Measurements from ENCODE around the gene ENO1. TPM values are rescaled to one million over a fixed set of nuclear protein-coding genes. Genes with fewer than 3 reads are reported as not detected.
A peak's percentile ranks its signal among the peaks of the same experiment; 100 is the strongest.

The ENO1 gene
- total and polyA plus RNA-seq, 8 donors, result 206 to 577 (median 350) TPM

GRCh38 chr1:8845104-8846097 lies 33.1 kb downstream of the ENO1 start:
- no peaks in the 10 kb centered on the region for H3K27me3 ChIP-seq
- DNase-seq, result no peak
- H3K9me3 ChIP-seq, result no peaks in the 10 kb centered on the region
- 89 to 93% (median 89%) methylated on average over 21 of the region's 21 CpGs for WGBS, 5 donors
- peaks cover 14 to 31% (median 24%) of the 10 kb centered on the region in 4 donors for H3K4me1 ChIP-seq
- H3K27ac ChIP-seq, result peak overlapping the region in 1 of 5 donors; percentile 11
- TF ChIP-seq POLR2A (IDR thresholded peaks at IDR 0.05), result no peak
- H3K4me3 ChIP-seq, result no peak overlapping the region
- no peaks in the 10 kb centered on the region for H3K36me3 ChIP-seq
- intact Hi-C loops (cut with DNase I; ENCODE audit: low total_unique reads), result no loop called here

GRCh38 chr1:8844501-8845006 lies 33.9 kb downstream of the ENO1 start:
- intact Hi-C loops (cut with DNase I; ENCODE audit: low total_unique reads), result no loop called here
- TF ChIP-seq POLR2AphosphoS5 (IDR thresholded peaks at IDR 0.05), result no peak
- H3K27ac ChIP-seq, result peak overlapping the region in 1 of 5 donors; percentile 11
- DNase-seq, result peak in 1 of 2 donors; percentile 47
- H3K27me3 ChIP-seq, result no peaks in the 10 kb centered on the region
- no peak overlapping the region for H3K4me3 ChIP-seq
- peaks cover 14 to 31% (median 24%) of the 10 kb centered on the region in 4 donors for H3K4me1 ChIP-seq
- H3K9me3 ChIP-seq, result no peaks in the 10 kb centered on the region
- WGBS, 5 donors, result 44 to 53% (median 49%) methylated on average over 7 of the region's 7 CpGs
- no peaks in the 10 kb centered on the region for H3K36me3 ChIP-seq

GRCh38 chr1:8841395-8841794 lies 37.1 kb downstream of the ENO1 start:
- Histone ChIP-seq H3K27me3 (no peaks in the 10 kb centered on the region), H3K27ac (no peak overlapping the region), H3K9me3 (no peaks in the 10 kb centered on the region), H3K4me3 (no peak overlapping the region), H3K4me1 (peaks cover 0 to 10% (median 6%) of the 10 kb centered on the region in 4 donors), H3K36me3 (no peaks in the 10 kb centered on the region)
- no peak for DNase-seq
- no peak for TF ChIP-seq CTCF (IDR thresholded peaks at IDR 0.05)
- TF ChIP-seq POLR2A (IDR thresholded peaks at IDR 0.05), result no peak
- no peak for TF ChIP-seq POLR2AphosphoS5 (IDR thresholded peaks at IDR 0.05)
- no peak for TF ChIP-seq EP300 (IDR thresholded peaks at IDR 0.05)
- 89 to 98% (median 94%) methylated on average over 3 of the region's 3 CpGs for WGBS, 5 donors
- intact Hi-C loops (cut with DNase I; ENCODE audit: low total_unique reads), result no loop called here

GRCh38 chr1:8839990-8840389 lies 38.5 kb downstream of the ENO1 start:
- no peak for DNase-seq
- no peaks in the 10 kb centered on the region for H3K9me3 ChIP-seq
- H3K27me3 ChIP-seq, result no peaks in the 10 kb centered on the region
- H3K4me1 ChIP-seq, result peaks cover 0 to 8% (median 6%) of the 10 kb centered on the region in 4 donors
- no peak overlapping the region for H3K27ac ChIP-seq
- no peak for TF ChIP-seq POLR2AphosphoS5 (IDR thresholded peaks at IDR 0.05)
- no peak for TF ChIP-seq CTCF (IDR thresholded peaks at IDR 0.05)
- TF ChIP-seq EP300 (IDR thresholded peaks at IDR 0.05), result no peak
- H3K4me3 ChIP-seq, result no peak overlapping the region
- intact Hi-C loops (cut with DNase I; ENCODE audit: low total_unique reads), result no loop called here
- H3K36me3 ChIP-seq, result no peaks in the 10 kb centered on the region
- WGBS, 5 donors, result 84 to 95% (median 95%) methylated on average over 7 of the region's 7 CpGs

GRCh38 chr1:8835941-8836643 lies 42.4 kb downstream of the ENO1 start:
- intact Hi-C loops (cut with DNase I; ENCODE audit: low total_unique reads), result no loop called here
- DNase-seq, result no peak
- H3K27ac ChIP-seq, result no peak overlapping the region
- H3K4me3 ChIP-seq, result no peak overlapping the region
- H3K9me3 ChIP-seq, result no peaks in the 10 kb centered on the region
- 67 to 80% (median 71%) methylated on average over 14 of the region's 14 CpGs for WGBS, 5 donors
- peaks cover 0 to 4% (median 0%) of the 10 kb centered on the region in 4 donors for H3K4me1 ChIP-seq
- no peaks in the 10 kb centered on the region for H3K36me3 ChIP-seq
- no peak for TF ChIP-seq CTCF (IDR thresholded peaks at IDR 0.05)
- TF ChIP-seq EP300 (IDR thresholded peaks at IDR 0.05), result no peak
- TF ChIP-seq POLR2A (IDR thresholded peaks at IDR 0.05), result no peak
- no peak for TF ChIP-seq POLR2AphosphoS5 (IDR thresholded peaks at IDR 0.05)
- H3K27me3 ChIP-seq, result no peaks in the 10 kb centered on the region

All from stomach (tissue), 9 donors.